K562 (cell line): Measurements from ENCODE around the gene CNPY4. TPM values are rescaled to one million over a fixed set of nuclear protein-coding genes. Genes with fewer than 3 reads are reported as not detected.
A peak's percentile ranks its signal among the peaks of the same experiment; 100 is the strongest.

Experiments used
- ATF3 ChIP-seq, 2 experiments: fragments of 450-650 bp in 1 of 2; sonication (generic) in 1 of 2; formaldehyde crosslinking in 1 of 2; IDR thresholded peaks in 1 of 2; conservative IDR thresholded peaks in 1 of 2; 2 replicates each; pipeline versions ENCODE4 v1.6.1 to v1.8.1; 2016 to 2023; ENCODE audit warnings: mild to moderate bottlenecking in 2 of 2, moderate library complexity in 2 of 2, inconsistent platforms in 1 of 2, missing genetic modification reagents in 1 of 2
- BDP1 ChIP-seq: IDR thresholded peaks from 3 replicates; pipeline ENCODE4 v1.6.1; 2011; ENCODE audit not compliant: insufficient read length, insufficient read depth
- CBFA2T3 ChIP-seq: fragments of 450-650 bp; IDR thresholded peaks from 2 replicates; pipeline ENCODE4 v1.6.1; 2017
- CXXC5 ChIP-seq: fragments of 250-450 bp; sonication (Bioruptor Pico); IDR thresholded peaks from 2 replicates; pipeline ENCODE4 v1.8.0; 2022; ENCODE audit warnings: inconsistent platforms, mild to moderate bottlenecking, moderate library complexity
- DDX20 ChIP-seq: fragments of 450-650 bp; IDR thresholded peaks from 2 replicates; pipeline ENCODE4 v1.6.1; 2016; ENCODE audit warnings: missing genetic modification characterization, low read depth, mild to moderate bottlenecking, missing compliant biosample characterization, moderate library complexity
- E2F6 ChIP-seq, 2 experiments: IDR thresholded peaks; 2 replicates each; pipeline ENCODE4 v1.6.1; 2011; ENCODE audit warnings: borderline replicate concordance in 1 of 2, control low read depth in 1 of 2, low read depth in 1 of 2, low read length in 1 of 2, mild to moderate bottlenecking in 1 of 2, mixed read lengths in 1 of 2, moderate library complexity in 1 of 2; ENCODE audit not compliant: insufficient read depth in 1 of 2, insufficient read length in 1 of 2, poor library complexity in 1 of 2, severe bottlenecking in 1 of 2; ENCODE audit errors: extremely low read depth in 1 of 2
- GABPB1 ChIP-seq: sonication (generic); formaldehyde crosslinking; IDR thresholded peaks from 2 replicates; pipeline ENCODE4 v1.8.0; 2022; ENCODE audit warnings: mild to moderate bottlenecking, missing genetic modification reagents
- GATA2 ChIP-seq: sonication (generic); formaldehyde crosslinking; IDR thresholded peaks from 2 replicates; pipeline ENCODE4 v1.4.0; 2020; ENCODE audit warnings: mild to moderate bottlenecking, missing genetic modification reagents
- HDAC1 ChIP-seq, 2 experiments: fragments of 450-650 bp; IDR thresholded peaks; 2 replicates each; pipeline ENCODE4 v1.6.1; 2016 to 2017; ENCODE audit warnings: inconsistent platforms in 1 of 2, mild to moderate bottlenecking in 1 of 2, moderate library complexity in 1 of 2
- NFE2 ChIP-seq: IDR thresholded peaks from 2 replicates; pipeline ENCODE4 v1.6.1; 2014; ENCODE audit warnings: antibody characterized with exemption, low read depth
- NRF1 ChIP-seq, 2 experiments: fragments of 450-650 bp; IDR thresholded peaks in 1 of 2; conservative IDR thresholded peaks in 1 of 2; 2 replicates each; pipeline ENCODE4 v1.6.1; 2014; ENCODE audit warnings: mild to moderate bottlenecking in 2 of 2
- RCOR1 ChIP-seq, 2 experiments: IDR thresholded peaks; 2 replicates each; pipeline ENCODE4 v1.6.1; 2012; ENCODE audit warnings: low read depth in 2 of 2, low read length in 2 of 2, borderline replicate concordance in 1 of 2, improper control_type of control experiment in 1 of 2
- SMAD4 ChIP-seq: fragments of 250-450 bp; sonication (Bioruptor Pico); conservative IDR thresholded peaks from 2 replicates; pipeline ENCODE4 v1.8.0; 2021; ENCODE audit warnings: inconsistent platforms, mild to moderate bottlenecking, moderate library complexity
- SOX6 ChIP-seq: fragments of 450-650 bp; IDR thresholded peaks from 2 replicates; pipeline ENCODE4 v1.6.1; 2014; ENCODE audit warnings: mild to moderate bottlenecking
- TGIF2 ChIP-seq: sonication (generic); formaldehyde crosslinking; IDR thresholded peaks from 2 replicates; pipeline ENCODE4 v1.8.1; 2022; ENCODE audit warnings: mild to moderate bottlenecking, missing genetic modification reagents, moderate library complexity
- ZBTB11 ChIP-seq, 3 experiments: fragments of 200-800 bp in 1 of 3; fragments of 250-450 bp in 1 of 3; fragments of 450-650 bp in 1 of 3; sonication (Bioruptor Pico) in 1 of 3; sonication (Bioruptor generic) in 1 of 3; formaldehyde crosslinking in 1 of 3; IDR thresholded peaks; 2 replicates each; pipeline versions ENCODE4 v1.6.1 to v1.8.0; 2016 to 2022; ENCODE audit warnings: mild to moderate bottlenecking in 2 of 3, missing genetic modification characterization in 2 of 3, missing compliant biosample characterization in 1 of 3, moderate library complexity in 1 of 3
- ZNF217 ChIP-seq: sonication (generic); formaldehyde crosslinking; IDR thresholded peaks from 2 replicates; pipeline ENCODE4 v1.8.0; 2022; ENCODE audit warnings: mild to moderate bottlenecking, missing genetic modification reagents
- ZNF280A ChIP-seq: fragments of 450-650 bp; IDR thresholded peaks from 2 replicates; pipeline ENCODE4 v1.6.1; 2018; ENCODE audit warnings: mild to moderate bottlenecking, low read depth; ENCODE audit not compliant: partially characterized antibody
- ZNF79 ChIP-seq: fragments of 250-450 bp; sonication (Bioruptor Pico); IDR thresholded peaks from 2 replicates; pipeline ENCODE4 v1.4.0; 2020; ENCODE audit warnings: low read depth, mild to moderate bottlenecking, moderate library complexity
- ZSCAN32 ChIP-seq: fragments of 450-650 bp; formaldehyde crosslinking; IDR thresholded peaks from 2 replicates; pipeline ENCODE4 v1.4.0; 2020; ENCODE audit warnings: mild to moderate bottlenecking, moderate library complexity
- polyA plus RNA-seq, 8 experiments: library from polyadenylated mRNA; depleted of rRNA in 4 of 8; stranded (reverse) in 5 of 8; unstranded in 3 of 8; fragments of >200 nt; fragmentation: Nextera tagmentation in 2 of 8; fragmentation: Illumina TruSeq in 1 of 8; extraction: Ambion mirVana in 2 of 8; extraction: Trizol in 1 of 8; gene quantifications; 2 replicates each; pipeline versions ENCODE4 v1.2.1 to v1.2.3, GENCODE V29; 2011 to 2014; ENCODE audit warnings: inconsistent platforms in 1 of 8, missing spikeins in 1 of 8
- total RNA-seq, 7 experiments: library from RNA; depleted of rRNA in 6 of 7; stranded (reverse); fragments of >200 nt in 6 of 7; fragmentation: Illumina TruSeq in 2 of 7; extraction: Trizol in 2 of 7; gene quantifications; 2 replicates each; pipeline versions ENCODE4 v1.2.1 to v1.2.3, GENCODE V29; 2011 to 2021; ENCODE audit warnings: low replicate concordance in 1 of 7

Gene CNPY4
- total and polyA plus RNA-seq, 9 of the 15 experiments (the other 6 are each of a cell fraction or from before 2014, with no cell fraction given), result 1.9 to 11.2 (median 7.0) TPM

- no peak for TF ChIP-seq E2F6 (IDR thresholded peaks at IDR 0.05; ENCODE audit: borderline replicate concordance in 1 of 2, extremely low read depth in 1 of 2, insufficient read depth in 1 of 2, insufficient read length in 1 of 2, low read depth in 1 of 2, low read length in 1 of 2, poor library complexity in 1 of 2, severe bottlenecking in 1 of 2)
- TF ChIP-seq SMAD4, result no peak
- no peak for TF ChIP-seq GATA2 (CRISPR knock-in tag)
- TF ChIP-seq ZNF280A, result no peak
- TF ChIP-seq CBFA2T3, result peak; percentile 78
- no peak for TF ChIP-seq ZSCAN32 (CRISPR knock-in tag)
- TF ChIP-seq ATF3 (IDR thresholded peaks at IDR 0.05), result no peak
- no peak for TF ChIP-seq ATF3 (CRISPR knock-in tag; conservative IDR thresholded peaks at IDR 0.05)
- no peak for TF ChIP-seq CXXC5 (CRISPR knock-in tag)
- TF ChIP-seq SOX6, result 0 out of 2 replicates have a peak, but pooled peaks have one; percentile 14
- TF ChIP-seq ZNF79 (CRISPR knock-in tag), result no peak
- no peak for TF ChIP-seq ZNF217 (CRISPR knock-in tag)
- no peak for TF ChIP-seq ZBTB11 (CRISPR knock-in tag; IDR thresholded peaks at IDR 0.05)
- TF ChIP-seq RCOR1 (IDR thresholded peaks at IDR 0.05; ENCODE audit: borderline replicate concordance in 1 of 2, low read depth in 2 of 2, low read length in 2 of 2), result peak in 1 of 2 experiments; percentile 52; a peak in 1 of 4 replicates
- TF ChIP-seq NRF1 (conservative IDR thresholded peaks at IDR 0.05 in 1 of 2, IDR thresholded peaks at IDR 0.05 in 1 of 2), result no peak
- TF ChIP-seq BDP1, result no peak
- no peak for TF ChIP-seq TGIF2 (CRISPR knock-in tag)
- no peak for TF ChIP-seq GABPB1
- TF ChIP-seq HDAC1 (IDR thresholded peaks at IDR 0.05), result no peak
- no peak for TF ChIP-seq DDX20
- peak; percentile 48; the same call in 1 of the 2 replicates for TF ChIP-seq NFE2
These were observed 8.3 kb upstream of the CNPY4 start (continued) for GRCh38 chr7:100111156-100111555.
